K562 (cell line): ENCODE measurements around the gene DGKK. TPM values are rescaled to one million over a fixed set of nuclear protein-coding genes. Genes with fewer than 3 reads are reported as not detected.

Source experiments
- ATAC-seq: fragments of 200-7000 bp; cut with Tn5 transposase; 3 replicates; pipeline ENCODE4 v1.9.1; 2020; ENCODE audit warnings: moderate library complexity
- BruUV-seq: library from RNA; stranded (reverse); fragments of 400-500 nt; replicated peaks from 2 replicates; lab custom pipeline; 2021; lab: Mats Ljungman, UMichigan
- CTCF ChIA-PET: fragments of 300-600 bp; formaldehyde crosslinking; extraction: SDS; loops from one replicate; lab custom pipeline; 2021; ENCODE audit warnings: low intra/inter-chr PET ratio; lab: Yijun Ruan, JAX
- POLR2A ChIA-PET: fragments of 300-600, 350-650 bp; sonication (Branson Sonifier 250); formaldehyde crosslinking; extraction: SDS; loops from one replicate; lab custom pipeline; 2021; ENCODE audit warnings: antibody characterized with exemption, inconsistent platforms; lab: Yijun Ruan, JAX
- DNase-seq, 4 experiments: peaks; one replicate each; pipeline versions ENCODE4 v3.0.0 to v3.0.0-alpha.2; 2011 to 2018; ENCODE audit warnings: low spot score in 3 of 4, mixed read lengths in 3 of 4; ENCODE audit errors: extremely low read depth in 1 of 4
- FAIRE-seq: peaks from 2 replicates; lab custom pipeline; 2011; peaks lifted over from hg19 to GRCh38; lab: Jason Lieb, UNC
- H2AFZ ChIP-seq: 2 replicates; pipeline ENCODE4 v1.6.0; 2011; ENCODE audit warnings: low read depth, low read length, control low read depth, inconsistent platforms
- H3K27ac ChIP-seq: fragments of 200-600 bp; 3 replicates; pipeline ENCODE4 v1.8.0; 2011; ENCODE audit warnings: low read depth, mild to moderate bottlenecking, control low read depth, inconsistent platforms, low read length, moderate library complexity, mixed read lengths; ENCODE audit errors: extremely low read depth
- H3K27me3 ChIP-seq, 2 experiments: fragments of 300-600 bp in 1 of 2; 2 replicates in 1 of 2; 3 replicates in 1 of 2; pipeline versions ENCODE4 v1.6.0 to v1.8.0; 2011; ENCODE audit warnings: inconsistent platforms in 2 of 2, low read length in 2 of 2, mild to moderate bottlenecking in 1 of 2, mixed read lengths in 1 of 2, moderate library complexity in 1 of 2; ENCODE audit not compliant: control insufficient read depth in 2 of 2, insufficient read depth in 2 of 2
- H3K36me3 ChIP-seq: fragments of 300-600 bp; 3 replicates; pipeline ENCODE4 v1.8.0; 2011; ENCODE audit warnings: mild to moderate bottlenecking, low read length, inconsistent platforms; ENCODE audit not compliant: control insufficient read depth, insufficient read depth
- H3K4me1 ChIP-seq, 2 experiments: fragments of 200-600 bp in 1 of 2; replicated peaks in 1 of 2; 2 replicates in 1 of 2; 3 replicates in 1 of 2; pipeline versions ENCODE4 v1.5.1 to v1.8.0; 2011; ENCODE audit warnings: inconsistent platforms in 2 of 2, low read length in 2 of 2, mild to moderate bottlenecking in 1 of 2, mixed read lengths in 1 of 2, moderate library complexity in 1 of 2; ENCODE audit not compliant: control insufficient read depth in 2 of 2, insufficient read depth in 2 of 2
- H3K4me2 ChIP-seq: 2 replicates; pipeline ENCODE4 v1.6.1; 2011; ENCODE audit warnings: low read length, control low read depth, inconsistent platforms, mixed read lengths; ENCODE audit not compliant: insufficient read depth
- H3K4me3 ChIP-seq: fragments of 200-600 bp; sonication (generic), shearing (Covaris generic); 2 replicates; pipeline ENCODE4 v1.5.1; 2016; ENCODE audit warnings: control low read depth, inconsistent platforms
- H3K79me2 ChIP-seq: fragments of 200-600 bp; 3 replicates; pipeline ENCODE4 v1.8.0; 2011; ENCODE audit warnings: low read length, inconsistent platforms; ENCODE audit not compliant: control insufficient read depth, insufficient read depth
- H3K9ac ChIP-seq, 2 experiments: 2 replicates each; pipeline versions ENCODE4 v1.6.0 to v1.6.1; 2011; ENCODE audit warnings: low read depth in 2 of 2, low read length in 2 of 2, control low read depth in 1 of 2, inconsistent platforms in 1 of 2, mild to moderate bottlenecking in 1 of 2, mixed read lengths in 1 of 2; ENCODE audit not compliant: insufficient read depth in 1 of 2
- H3K9me1 ChIP-seq: one replicate; pipeline ENCODE4 v1.6.0; 2011; ENCODE audit warnings: inconsistent platforms, mild to moderate bottlenecking, low read length, moderate library complexity; ENCODE audit not compliant: control insufficient read depth, insufficient read depth
- H3K9me3 ChIP-seq: replicated peaks from 2 replicates; pipeline ENCODE4 v1.5.1; 2011; ENCODE audit warnings: low read depth, low read length, inconsistent platforms; ENCODE audit not compliant: control insufficient read depth, insufficient read depth
- H4K20me1 ChIP-seq: replicated peaks from 2 replicates; pipeline ENCODE4 v1.6.1; 2011; ENCODE audit warnings: low read length, inconsistent platforms, mixed read lengths; ENCODE audit not compliant: control insufficient read depth, insufficient read depth
- DACH1 ChIP-seq: fragments of 450-650 bp; IDR thresholded peaks from 2 replicates; pipeline ENCODE4 v1.6.1; 2018; ENCODE audit not compliant: partially characterized antibody
- EGR1 ChIP-seq: fragments of 450-650 bp; conservative IDR thresholded peaks from 2 replicates; pipeline ENCODE4 v1.6.1; 2017; ENCODE audit warnings: mild to moderate bottlenecking
- ELK3 ChIP-seq: fragments of 450-650 bp; formaldehyde crosslinking; IDR thresholded peaks from 2 replicates; pipeline ENCODE4 v1.4.0; 2020; ENCODE audit warnings: mild to moderate bottlenecking
- ETV5 ChIP-seq: sonication (generic); formaldehyde crosslinking; IDR thresholded peaks from 2 replicates; pipeline ENCODE4 v1.4.0; 2020; ENCODE audit warnings: low read depth, mild to moderate bottlenecking, missing genetic modification reagents
- FOS ChIP-seq: IDR thresholded peaks from 3 replicates; pipeline ENCODE4 v1.6.1; 2011; ENCODE audit not compliant: insufficient read length; ENCODE audit errors: extremely low read depth
- PCBP1 ChIP-seq: fragments of 200-400 bp; formaldehyde crosslinking; IDR thresholded peaks from 2 replicates; pipeline ENCODE4 v1.6.1; 2018; ENCODE audit warnings: mild to moderate bottlenecking, low read depth, low read length; ENCODE audit not compliant: poor library complexity, severe bottlenecking
- RBFOX2 ChIP-seq: fragments of 200-400 bp; formaldehyde crosslinking; IDR thresholded peaks from 2 replicates; pipeline ENCODE4 v1.6.1; 2017; ENCODE audit warnings: low read depth, mild to moderate bottlenecking, low read length, moderate library complexity
- RFX7 ChIP-seq: fragments of 250-450 bp; sonication (Bioruptor Pico); IDR thresholded peaks from 2 replicates; pipeline ENCODE4 v1.5.1; 2021; ENCODE audit warnings: mild to moderate bottlenecking
- SETDB1 ChIP-seq: IDR thresholded peaks from one replicate; pipeline ENCODE4 v1.6.1; 2012; ENCODE audit warnings: low read length, control low read depth, inconsistent platforms
- SRSF1 ChIP-seq: fragments of 200-400 bp; formaldehyde crosslinking; IDR thresholded peaks from 2 replicates; pipeline ENCODE4 v1.6.1; 2017; ENCODE audit warnings: mild to moderate bottlenecking, low read depth, low read length, moderate library complexity
- THAP12 ChIP-seq: fragments of 250-450 bp; sonication (Bioruptor Pico); IDR thresholded peaks from 2 replicates; pipeline ENCODE4 v1.9.0; 2021; ENCODE audit warnings: mild to moderate bottlenecking, inconsistent platforms
- ZNF324 ChIP-seq: fragments of 250-450 bp; sonication (Bioruptor Pico); IDR thresholded peaks from 2 replicates; pipeline ENCODE4 v1.4.0; 2020; ENCODE audit warnings: mild to moderate bottlenecking
- ZNF444 ChIP-seq: fragments of 250-450 bp; sonication (Bioruptor Pico); IDR thresholded peaks from 2 replicates; pipeline ENCODE4 v1.4.0; 2020; ENCODE audit warnings: mild to moderate bottlenecking, moderate library complexity
- ZNF592 ChIP-seq: fragments of 450-650 bp; IDR thresholded peaks from 2 replicates; pipeline ENCODE4 v1.6.1; 2017; ENCODE audit warnings: antibody characterized with exemption, mild to moderate bottlenecking
- WGBS: fragments of 100-300 bp; shearing (Covaris generic); methylation state at CpG from one replicate; pipeline ENCODE4 v1.1.6; 2016; ENCODE audit warnings: low coverage, mixed read lengths; ENCODE audit not compliant: insufficient coverage; ENCODE audit errors: missing lambda C conversion rate; 5-methylcytosine and 5-hydroxymethylcytosine counted together
- in situ Hi-C: fragments of 300-500 bp; cut with MboI; formaldehyde crosslinking; loops from 4 replicates; pipeline ENCODE4 v1.15.0; 2018; ENCODE audit warnings: inconsistent platforms, mixed read lengths
- intact Hi-C: fragments of 100-400 bp; cut with micrococcal nuclease; formaldehyde crosslinking; loops from 2 replicates; pipeline ENCODE4 v1.14.2; 2022
- polyA plus RNA-seq, 8 experiments: library from polyadenylated mRNA; depleted of rRNA in 4 of 8; stranded (reverse) in 5 of 8; unstranded in 3 of 8; fragments of >200 nt; fragmentation: Nextera tagmentation in 2 of 8; fragmentation: Illumina TruSeq in 1 of 8; extraction: Ambion mirVana in 2 of 8; extraction: Trizol in 1 of 8; gene quantifications; 2 replicates each; pipeline versions ENCODE4 v1.2.1 to v1.2.3, GENCODE V29; 2011 to 2014; ENCODE audit warnings: inconsistent platforms in 1 of 8, missing spikeins in 1 of 8
- total RNA-seq, 7 experiments: library from RNA; depleted of rRNA in 6 of 7; stranded (reverse); fragments of >200 nt in 6 of 7; fragmentation: Illumina TruSeq in 2 of 7; extraction: Trizol in 2 of 7; gene quantifications; 2 replicates each; pipeline versions ENCODE4 v1.2.1 to v1.2.3, GENCODE V29; 2011 to 2021; ENCODE audit warnings: low replicate concordance in 1 of 7

DGKK gene
- total and polyA plus RNA-seq, 9 of the 15 experiments (the other 6 are each of a cell fraction or from before 2014, with no cell fraction given), result not detected

- no peak for TF ChIP-seq ELK3 (CRISPR knock-in tag)
- TF ChIP-seq DACH1, result no peak
- no peak for TF ChIP-seq FOS
- TF ChIP-seq PCBP1, result no peak
- TF ChIP-seq, all 486 proteins: peak for 0
Observed at GRCh38 chrX:50375481-50376267, 95.0 kb downstream of the DGKK start (continued).

GRCh38 chrX:50372966-50373365 is 97.7 kb downstream of the DGKK start:
- Histone ChIP-seq H3K4me2 (no peak overlapping the region), H3K9ac (no peak overlapping the region), H3K9me1 (no peaks in the 10 kb centered on the region), H4K20me1 (no peaks in the 10 kb centered on the region), H3K27me3 (no peaks in the 10 kb centered on the region), H3K9me3 (no peaks in the 10 kb centered on the region), H2AFZ (no peak overlapping the region), H3K36me3 (no peaks in the 10 kb centered on the region), H3K27ac (no peak overlapping the region), H3K4me1 (no peaks in the 10 kb centered on the region), H3K4me3 (no peak overlapping the region), H3K79me2 (no peaks in the 10 kb centered on the region)
- intact Hi-C loops (no loop called here), in situ Hi-C loops (no loop called here)
- DNase-seq (no peak), FAIRE-seq (no peak), ATAC-seq (no peak)
- CTCF ChIA-PET, result no interaction called here
- POLR2A ChIA-PET, result no interaction called here
- no TSS peak for BruUV-seq
- WGBS, result 0% methylated on average over 4 of the region's 4 CpGs
- TF ChIP-seq ZNF444 (no peak), RFX7 (CRISPR knock-in tag) (no peak), EGR1 (no peak), ZNF324 (CRISPR knock-in tag) (no peak), RBFOX2 (no peak), ETV5 (CRISPR knock-in tag) (no peak), ZNF592 (no peak), THAP12 (CRISPR knock-in tag) (no peak), SETDB1 (no peak), SRSF1 (no peak)
